Activated CD4-positive, alpha-beta T cell treated with anti-CD3 and anti-CD28 coated beads for 48 hours (primary cell): ENCODE measurements around the gene REEP3.

Experiments
- DNase-seq: peaks from one replicate; pipeline ENCODE4 v3.0.0-alpha.2; 2020

The REEP3 gene

DNA sequence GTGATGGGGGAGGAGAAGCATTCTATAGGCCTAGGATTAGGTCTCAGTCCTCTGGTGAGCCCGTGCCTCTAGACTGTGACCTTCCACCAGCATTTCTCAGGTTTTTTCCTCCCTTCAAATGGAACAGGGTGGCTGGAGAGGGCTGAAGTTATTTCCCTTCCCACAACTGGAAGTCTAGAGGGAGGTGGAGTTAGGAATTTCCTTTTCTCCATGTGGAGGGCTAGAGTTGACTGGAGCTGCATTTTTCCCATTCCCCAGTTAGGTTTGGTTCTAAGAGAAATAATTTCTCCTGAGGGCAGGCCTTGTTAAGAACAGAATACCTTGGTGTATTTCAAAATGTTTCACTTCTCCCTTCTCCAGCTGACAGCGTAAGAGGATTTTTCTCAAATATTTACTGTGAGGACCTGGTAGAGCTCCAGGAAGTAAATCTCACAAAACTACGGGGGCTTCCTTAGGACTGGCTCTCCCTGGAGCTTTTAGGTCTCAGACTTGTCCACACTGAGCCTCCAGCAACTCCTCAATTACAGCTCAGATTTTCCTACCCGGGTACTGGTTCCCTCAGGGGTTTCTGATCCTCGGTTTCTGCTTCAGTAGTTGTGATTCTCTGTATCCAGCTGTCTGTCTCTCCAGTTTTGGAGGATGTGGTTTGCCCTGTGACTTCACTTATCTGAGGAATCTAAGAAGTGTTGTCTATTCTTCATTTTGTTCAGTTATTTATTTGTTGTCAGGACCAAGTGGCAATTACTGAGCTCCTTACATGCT lies 6.0 kb upstream of the REEP3 start:
- peak; percentile 23 for DNase-seq

DNA sequence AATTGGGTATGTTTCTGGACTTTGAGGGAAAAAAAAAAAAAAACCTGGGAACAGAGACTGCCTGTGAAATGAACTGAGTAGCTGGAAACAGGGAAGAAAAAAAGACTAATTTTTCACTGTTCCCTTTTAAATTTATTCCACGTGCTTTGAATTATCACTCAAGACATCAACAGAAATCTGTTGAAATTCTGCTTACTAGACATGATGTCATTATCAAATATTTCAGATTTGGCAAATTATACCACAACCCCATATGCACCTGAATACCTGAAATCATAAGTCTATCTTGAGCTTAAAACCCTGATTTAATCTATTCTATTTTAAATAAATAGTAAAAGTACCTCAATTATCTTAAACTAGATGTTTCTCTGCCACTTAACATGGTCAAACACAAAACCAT lies 5.0 kb upstream of the REEP3 start:
- no peak for DNase-seq

DNA sequence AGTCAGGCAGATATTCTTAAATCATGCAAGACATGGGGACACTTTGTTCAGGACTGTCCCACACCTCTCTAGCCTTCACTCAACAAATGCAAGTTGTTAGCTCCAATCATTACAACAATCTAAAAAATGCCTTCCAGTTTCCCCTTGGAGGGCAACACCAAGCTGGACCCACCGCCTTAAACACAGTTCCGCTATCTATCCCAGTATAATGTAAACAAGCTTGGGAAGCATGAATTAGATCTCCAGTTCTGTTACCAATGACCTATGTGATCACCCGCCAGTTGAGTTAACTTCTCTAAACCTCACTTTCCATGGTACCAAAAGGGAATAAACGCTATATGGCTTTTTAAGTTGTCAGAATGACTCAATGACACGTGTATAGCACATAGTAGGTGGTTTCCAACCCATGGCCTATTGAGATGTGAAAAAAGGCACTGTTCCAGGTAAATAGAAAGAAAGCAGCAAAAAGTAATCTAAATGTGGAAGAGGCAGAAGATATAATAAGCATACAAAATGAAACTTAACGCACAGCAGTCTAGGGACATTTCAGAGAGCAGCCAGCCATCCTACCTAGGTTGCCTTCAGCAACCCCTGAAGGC lies 2.4 kb upstream of the REEP3 start:
- no peak for DNase-seq

DNA sequence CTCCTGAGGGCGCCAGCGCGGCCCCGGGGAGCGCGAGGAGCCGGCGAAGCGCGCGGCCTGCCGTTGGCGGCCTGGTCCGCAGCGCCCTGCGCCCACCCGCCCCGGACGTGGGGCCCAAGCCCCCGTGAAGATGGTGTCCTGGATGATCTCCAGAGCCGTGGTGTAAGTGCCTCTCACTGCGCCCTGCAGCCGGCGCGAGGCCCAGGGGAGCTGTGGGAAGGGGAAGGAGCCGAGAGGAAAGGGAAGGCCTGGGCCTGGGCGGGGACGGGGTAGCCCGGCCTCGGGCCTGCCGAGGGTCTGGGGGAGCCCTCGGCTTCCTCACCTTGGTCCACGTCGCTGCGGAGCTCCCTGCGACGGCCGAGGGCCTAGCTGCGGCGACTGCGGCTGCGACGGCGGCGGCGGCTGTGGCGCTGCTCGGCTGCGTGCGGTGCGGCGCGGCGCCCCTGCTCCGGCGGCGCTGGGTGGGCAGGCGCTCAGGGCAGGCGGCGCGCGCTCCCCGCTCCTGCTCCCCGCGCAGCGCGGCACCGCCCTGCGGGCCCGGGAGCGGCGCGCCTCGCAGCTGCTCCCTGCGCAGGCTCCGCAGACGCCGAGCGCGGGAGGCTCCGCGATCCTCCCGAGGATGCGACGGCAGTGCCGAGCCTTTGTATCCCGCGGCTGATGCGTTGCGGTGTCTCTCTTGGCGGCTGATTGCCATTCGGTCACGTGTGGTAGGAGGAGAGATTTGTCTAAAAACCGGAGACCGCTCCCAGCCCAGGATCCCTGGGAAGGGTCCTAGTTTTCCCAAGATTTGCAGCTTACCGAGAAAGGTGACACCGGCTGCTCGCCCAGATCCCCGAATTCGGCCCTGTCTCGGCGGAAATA lies 445 bp downstream of the REEP3 start:
- DNase-seq: peak; percentile 67

DNA sequence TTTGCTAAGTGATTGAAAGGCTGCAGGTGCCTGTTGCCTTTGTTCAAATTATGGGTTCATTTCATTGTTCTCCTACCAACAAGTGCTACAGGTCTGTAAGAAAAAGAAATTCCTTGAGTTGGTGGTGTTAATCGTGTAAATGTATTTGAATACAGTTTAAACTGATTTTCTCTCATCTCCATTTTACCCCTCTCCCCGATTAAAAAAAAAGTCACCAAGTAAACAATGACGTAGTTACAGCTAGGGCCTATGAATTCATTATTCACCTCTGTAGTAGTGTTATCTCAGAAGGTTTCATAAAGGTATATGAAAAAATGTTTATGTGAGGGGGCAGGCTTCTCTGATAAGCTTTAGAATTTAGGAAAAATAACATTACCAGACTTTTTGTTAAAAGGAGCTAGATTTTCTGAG lies 1.1 kb downstream of the REEP3 start:
- DNase-seq: no peak

DNA sequence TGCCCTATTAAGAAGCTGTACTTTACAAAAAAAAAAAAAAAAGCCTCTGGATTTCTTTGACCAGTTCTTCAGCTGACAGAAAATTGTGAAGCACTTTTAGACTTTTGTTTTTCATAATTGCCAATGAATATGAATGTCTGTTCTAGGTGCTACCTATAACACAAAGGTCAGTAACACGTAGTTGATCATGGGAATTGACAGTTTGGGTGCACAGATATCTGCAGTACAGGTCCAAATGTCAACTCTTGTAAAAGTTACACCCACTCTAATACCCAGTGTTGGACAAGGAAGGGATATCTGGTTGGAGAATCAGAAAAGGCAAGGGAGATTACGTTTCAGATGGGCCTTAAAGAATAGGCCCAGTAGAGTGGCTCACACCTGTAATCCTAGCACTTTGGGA lies 1.8 kb downstream of the REEP3 start:
- no peak for DNase-seq

DNA sequence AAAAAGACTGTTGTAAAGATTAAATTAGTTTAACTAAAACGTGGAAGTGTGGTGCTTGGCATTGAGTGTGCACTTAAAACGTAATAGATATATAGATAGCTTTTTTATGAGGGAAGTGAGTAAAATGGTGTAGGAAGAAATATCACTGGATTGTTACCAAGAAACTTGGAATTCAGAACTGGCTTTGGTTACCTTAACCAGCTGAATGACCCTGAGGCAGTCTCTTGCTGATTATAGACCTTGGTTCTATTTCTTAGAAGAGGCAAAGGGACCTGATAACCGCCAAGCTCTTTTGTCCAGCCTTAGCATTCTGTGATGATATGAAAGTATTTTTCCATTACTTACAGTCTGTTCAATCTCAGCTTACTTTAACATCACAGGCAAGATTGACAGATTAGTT lies 3.8 kb downstream of the REEP3 start:
- no peak for DNase-seq

DNA sequence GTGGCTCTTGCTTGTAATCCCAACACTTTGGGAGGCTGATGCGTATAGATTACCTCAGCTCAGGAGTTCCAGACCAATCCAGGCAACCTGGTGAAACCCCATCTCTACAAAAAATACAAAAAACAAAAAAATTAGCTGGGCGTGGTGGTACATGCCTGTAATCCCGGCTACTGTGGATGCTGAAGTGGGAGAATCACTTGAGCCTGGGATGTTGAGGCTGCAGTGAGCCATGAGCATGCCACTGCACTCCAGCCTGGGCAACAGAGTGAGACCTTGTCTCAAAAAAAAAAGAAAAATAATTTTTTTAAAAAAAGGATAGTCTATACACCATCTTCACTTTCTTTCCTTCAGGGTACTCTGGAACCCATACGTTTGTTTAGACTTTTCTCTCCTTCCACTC lies 6.2 kb downstream of the REEP3 start:
- no peak for DNase-seq

DNA sequence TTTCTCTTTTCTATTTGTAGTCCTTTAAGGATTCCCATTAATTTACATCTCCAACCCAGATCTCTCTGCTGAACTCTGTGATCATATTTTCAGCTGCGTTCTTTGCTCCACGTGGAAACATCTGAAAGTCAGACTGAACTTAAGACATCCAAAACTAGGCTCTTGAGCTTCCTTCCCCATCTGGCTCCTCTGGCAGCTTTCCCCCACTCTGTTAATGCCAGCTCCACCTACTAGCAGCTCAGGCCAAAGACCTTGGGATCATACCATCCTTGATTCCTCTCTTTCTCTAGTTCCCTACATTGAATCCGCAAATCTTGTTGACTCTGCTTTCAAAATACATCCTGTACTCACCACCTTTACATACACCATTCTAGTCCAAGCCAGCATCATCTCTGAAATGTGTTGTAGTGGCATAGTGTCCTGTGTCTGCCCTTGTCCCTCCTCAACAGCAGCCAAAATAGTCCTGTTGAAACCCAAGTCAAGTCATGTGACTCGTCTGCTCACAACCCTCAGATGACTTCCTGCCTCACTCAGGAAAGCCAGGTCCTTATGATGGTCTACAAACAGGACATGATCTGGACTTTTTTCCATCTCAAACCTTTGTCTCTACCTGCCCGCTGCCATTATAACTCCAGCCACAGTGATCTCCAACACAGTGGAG lies 7.0 kb downstream of the REEP3 start:
- DNase-seq: no peak

DNA sequence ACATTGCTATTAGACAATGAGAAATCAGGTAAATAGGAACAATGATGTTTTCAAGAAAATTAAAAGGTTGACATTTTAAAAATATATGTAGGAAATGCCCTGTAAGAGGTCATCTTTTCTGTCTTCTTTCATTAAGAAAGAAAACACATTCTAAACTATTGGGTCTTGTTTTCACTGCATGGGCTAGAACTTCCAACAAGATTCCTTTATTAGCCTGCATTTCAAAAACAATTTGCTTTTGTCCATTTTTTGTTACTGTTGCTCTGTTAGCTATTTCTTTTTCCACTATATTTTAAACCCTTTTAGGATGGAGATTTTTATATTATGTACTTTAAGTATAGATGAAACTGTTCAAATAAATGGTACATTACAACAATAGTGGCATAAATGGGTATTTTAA lies 9.2 kb downstream of the REEP3 start:
- DNase-seq: no peak

DNA sequence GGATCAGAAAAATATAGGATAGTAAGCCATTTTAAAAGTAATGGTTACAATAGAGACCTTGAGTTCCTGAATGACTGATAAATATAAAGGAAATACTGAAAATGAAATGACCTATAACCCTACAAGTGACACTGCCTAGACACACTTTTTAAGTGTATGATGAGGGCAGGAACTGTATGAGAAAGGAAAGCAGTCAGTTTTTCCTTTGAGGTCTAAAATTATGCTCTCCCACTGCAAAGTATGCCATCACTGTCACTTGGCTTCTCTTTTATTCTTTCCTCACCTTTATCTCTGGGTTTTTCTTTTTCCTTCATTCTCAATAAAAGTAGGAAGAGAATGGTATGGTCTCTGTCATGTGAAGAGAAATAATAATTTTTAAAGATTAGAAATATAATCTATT lies 13.5 kb downstream of the REEP3 start:
- no peak for DNase-seq

DNA sequence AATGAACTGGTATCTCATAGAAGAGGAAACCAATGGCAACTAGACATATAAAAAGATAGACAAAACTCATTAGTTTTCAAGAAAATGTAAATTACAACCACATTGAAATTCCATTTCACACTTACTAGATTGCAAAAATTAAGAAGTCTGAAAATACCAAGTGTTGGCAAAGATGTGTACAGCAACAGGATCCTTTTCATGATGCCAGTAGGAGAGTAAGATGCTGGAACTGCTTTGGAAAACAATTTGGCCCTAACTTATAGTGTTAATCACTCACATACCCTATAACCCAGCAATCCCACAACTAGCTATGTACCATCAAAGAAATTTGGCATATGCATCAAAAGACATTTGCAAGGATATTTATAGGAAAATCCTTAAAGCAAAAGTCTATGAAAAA lies 15.5 kb downstream of the REEP3 start:
- DNase-seq: no peak

DNA sequence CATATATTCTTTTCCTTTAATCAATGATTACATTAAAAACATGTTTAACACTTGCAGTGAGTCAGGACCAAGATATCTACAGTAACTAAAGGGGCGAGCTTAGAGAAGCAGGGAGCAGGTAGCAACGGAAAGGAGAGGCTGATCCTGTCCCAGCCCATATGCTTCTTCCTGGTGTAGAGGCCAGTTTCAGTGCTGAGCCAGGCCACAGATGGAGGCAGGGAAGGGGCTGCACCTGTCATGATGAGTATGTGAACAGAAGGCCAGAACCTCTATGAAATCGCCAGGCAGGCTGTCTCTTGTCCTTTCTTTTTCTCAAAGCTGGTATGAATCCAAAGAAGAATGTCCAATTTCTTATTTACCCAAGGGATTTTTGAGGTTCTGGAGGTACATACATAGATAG lies 16.3 kb downstream of the REEP3 start:
- no peak for DNase-seq

DNA sequence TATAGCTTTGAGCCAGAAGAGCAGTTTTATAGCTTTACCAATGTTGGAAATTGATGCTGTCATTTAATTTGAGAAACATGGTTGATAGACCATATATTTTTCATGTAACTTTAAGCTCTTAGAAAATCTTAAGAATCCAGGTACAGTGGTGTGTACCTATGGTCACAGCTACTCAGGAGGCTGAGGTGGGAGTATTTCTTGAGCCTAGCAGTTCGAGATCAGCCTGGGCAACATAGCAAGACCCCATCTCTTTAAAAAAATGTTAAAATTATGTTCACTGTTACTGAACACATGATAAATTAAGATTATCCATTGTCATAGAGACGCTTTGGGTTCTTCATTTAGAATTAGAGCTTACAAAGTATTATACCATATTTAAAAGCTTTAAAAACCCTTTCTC lies 18.2 kb downstream of the REEP3 start:
- DNase-seq: no peak

DNA sequence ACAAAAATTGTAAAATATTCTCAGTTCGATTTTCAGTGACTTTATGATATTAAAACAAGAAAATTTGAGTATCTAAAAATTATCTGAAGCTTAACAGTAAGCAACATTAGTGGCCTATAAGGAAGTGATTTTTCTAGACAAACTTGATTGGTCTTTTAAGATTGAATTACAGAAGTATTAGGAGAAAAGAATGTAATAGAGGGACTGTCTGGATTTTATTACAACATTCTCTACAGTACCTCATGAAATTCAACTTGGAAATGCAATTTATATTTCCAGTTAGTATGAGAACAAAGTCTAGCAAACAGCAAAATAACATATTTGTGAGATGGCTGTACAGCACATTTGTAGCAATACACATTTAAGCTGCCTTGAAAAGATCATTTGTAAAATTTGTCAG lies 18.8 kb downstream of the REEP3 start:
- no peak for DNase-seq

DNA sequence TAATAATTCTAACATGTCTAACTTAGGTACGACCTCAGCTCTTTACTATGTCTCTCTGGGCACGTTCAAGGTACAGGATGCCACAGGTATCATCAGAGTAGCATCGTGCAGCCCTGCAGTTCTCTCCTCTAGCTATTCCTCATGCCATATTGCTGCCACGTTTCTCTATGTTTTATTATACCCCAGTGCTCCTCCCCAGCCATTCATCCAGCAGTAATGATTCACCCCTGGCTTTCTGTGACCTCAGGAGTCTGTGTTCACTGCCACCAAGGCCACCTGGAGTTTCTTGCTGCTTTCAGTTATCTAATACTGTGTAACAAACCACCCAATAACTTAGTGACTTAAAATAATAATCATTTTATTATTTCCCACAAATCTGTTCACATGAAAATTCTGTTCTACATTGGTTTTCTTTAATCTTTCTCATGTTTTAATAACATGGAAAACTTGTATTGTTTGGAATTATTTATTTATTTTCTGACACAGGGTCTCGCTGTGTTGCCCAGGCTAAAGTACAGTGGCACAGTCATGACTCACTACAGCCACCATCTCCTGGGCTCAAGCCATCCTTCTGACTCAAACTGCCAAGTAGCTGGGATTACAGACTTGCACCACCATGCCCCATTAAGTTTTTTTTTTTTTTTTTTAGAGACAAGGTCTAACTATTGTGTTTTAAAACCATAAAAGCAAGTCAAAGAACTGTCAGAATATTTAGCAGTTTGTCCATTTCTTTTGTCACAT lies 21.8 kb downstream of the REEP3 start:
- DNase-seq: no peak

DNA sequence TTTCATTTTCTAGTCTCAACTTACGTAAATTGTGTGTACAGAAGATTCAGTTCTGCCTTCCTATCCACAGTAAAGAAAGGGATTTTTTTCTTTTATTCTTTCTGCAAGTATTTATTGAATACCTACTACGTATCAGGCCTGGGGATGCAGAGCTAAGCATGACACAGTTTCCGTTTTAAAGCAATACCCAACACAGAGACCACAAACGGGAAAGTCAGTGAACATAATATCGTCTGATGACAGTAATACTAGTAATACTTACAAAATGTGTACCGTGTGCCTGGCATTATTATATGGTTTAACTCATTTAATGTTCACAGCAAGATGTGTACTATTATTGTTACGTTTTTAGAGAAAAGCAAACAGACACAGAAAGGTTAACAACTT lies 22.4 kb downstream of the REEP3 start:
- DNase-seq: no peak

DNA sequence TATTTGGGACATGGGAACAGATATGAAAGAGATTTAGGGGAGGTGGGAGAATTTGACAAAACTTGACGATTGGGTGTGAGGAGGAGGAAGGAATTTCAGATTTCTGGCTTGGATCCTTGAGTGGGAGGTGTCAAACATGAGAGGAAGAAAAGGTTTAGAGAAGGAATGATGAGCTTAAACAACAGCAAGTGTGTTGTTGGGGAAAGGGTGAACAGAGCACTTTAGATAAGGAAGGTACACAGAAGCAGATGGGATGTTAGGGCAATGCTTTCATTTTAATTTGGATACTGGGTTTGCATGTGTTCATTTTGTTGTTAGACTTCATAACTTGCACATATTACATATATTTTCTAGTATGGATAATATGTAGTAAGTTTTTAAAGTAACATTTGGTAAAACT lies 23.2 kb downstream of the REEP3 start:
- DNase-seq: no peak

DNA sequence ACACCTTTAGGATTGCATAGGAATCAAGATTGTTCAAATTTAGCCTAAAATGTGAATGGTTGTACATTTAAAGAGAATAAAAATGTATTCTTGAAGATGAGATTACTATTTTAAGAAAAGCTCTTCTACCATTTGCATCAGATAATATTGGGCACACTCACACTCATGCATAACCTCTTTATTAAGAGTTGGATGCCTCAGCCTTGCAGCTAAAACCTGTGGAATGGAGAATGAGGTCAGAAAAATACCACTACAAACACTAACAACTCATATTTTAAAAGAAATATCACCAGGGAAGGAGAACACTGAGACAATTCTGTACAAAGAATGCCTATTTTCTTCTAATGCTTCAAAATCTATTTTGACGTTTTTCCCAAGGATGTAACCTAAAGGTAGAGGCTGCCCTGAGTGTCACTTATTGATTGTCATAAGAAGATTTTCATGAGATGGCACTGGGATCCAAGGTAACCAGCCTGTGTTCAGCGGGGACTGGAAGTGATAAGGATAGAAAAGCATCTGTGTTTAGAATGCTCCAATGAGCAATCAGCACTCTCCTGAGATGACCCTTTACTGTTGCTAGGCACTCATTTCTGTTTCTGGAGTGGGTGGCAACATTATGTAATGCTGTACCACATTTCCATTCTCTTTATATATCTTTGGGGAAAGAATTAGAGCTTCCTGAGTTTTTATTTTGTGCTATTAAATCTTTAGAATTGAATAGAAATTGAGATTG lies 26.6 kb downstream of the REEP3 start:
- no peak for DNase-seq

DNA sequence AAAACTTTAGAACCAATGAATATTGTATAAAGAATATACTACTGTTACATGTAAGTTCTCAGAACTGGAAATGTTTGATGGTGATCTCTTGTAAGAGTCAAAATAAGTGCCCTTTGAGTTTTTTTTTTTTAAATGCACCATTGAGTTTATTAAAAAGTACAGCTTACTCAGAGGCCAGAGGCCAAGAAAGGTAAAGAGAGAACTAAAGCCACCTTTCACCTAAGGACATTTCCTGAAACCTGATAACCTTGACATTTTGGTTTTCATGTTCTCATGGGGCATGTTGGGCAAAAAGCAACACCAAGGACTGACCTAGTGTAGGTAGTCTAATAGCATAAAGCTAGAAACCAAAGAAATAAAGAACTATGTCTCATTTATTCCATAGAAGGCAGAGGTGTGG lies 27.7 kb downstream of the REEP3 start:
- no peak for DNase-seq

DNA sequence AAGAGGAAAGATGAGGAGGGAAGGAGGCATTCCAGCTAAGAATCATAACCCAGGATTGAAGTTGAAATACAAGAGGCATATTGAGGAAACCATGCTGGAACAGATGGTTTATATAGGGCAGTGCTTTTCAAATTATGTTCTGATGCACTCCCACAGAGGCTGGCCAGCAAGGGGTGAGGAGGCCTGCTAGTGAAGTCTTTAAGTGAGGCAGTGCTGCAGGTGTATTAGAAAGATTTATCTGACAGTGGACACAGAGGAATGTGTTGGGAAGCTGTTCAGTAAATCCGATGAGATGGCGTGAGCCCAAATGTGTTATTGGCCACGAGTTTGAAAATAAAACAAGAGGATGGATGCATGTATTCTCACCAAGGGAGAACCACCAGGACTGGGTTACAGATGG lies 28.6 kb downstream of the REEP3 start:
- no peak for DNase-seq

DNA sequence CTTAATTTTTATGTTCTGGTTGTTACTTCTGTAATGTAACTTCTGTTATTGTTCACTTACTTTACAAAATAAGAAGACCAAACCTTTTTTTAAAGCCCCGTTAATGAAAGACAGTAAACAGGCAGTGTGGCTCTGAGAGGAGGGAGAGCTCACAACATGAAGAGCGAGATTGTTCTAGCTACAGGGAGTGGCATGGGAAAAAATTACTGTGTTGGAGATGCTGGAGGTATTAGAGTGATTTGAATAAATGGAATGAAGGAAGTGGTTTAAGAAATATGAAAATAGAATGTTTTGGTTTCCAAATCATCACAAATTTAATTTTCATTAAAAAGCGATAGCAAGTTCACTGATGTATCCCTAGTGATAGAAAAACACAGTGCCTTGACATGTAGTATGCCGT lies 31.8 kb downstream of the REEP3 start:
- no peak for DNase-seq
